CD4-positive, alpha-beta T cell treated with Interleukin-15 for 4 hours (primary cell): ENCODE measurements around the gene DNAJC13.

ENCODE experiments used
- DNase-seq: peaks from one replicate; pipeline ENCODE4 v3.0.0-alpha.2; 2020; ENCODE audit warnings: low spot score

DNAJC13 gene

DNA sequence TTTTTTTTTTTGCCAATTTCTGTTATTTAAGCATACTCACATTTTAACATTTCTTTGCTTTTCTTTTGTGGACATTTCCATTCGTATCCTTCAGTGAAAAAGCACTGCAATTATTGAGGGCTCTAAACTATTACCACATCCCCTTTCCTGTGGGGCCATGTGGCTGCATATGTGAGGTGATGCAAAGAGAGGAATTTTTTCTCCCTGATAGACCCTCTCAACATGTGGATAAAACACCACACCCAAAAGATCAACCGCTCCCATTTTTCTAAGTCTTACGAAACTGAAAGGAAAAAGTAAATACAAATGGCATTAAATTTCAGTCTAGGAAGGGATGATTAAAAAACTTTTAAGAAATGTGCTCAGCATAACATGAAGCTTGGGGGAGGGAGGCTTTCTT lies 68.8 kb downstream of the DNAJC13 start:
- no peak for DNase-seq

DNA sequence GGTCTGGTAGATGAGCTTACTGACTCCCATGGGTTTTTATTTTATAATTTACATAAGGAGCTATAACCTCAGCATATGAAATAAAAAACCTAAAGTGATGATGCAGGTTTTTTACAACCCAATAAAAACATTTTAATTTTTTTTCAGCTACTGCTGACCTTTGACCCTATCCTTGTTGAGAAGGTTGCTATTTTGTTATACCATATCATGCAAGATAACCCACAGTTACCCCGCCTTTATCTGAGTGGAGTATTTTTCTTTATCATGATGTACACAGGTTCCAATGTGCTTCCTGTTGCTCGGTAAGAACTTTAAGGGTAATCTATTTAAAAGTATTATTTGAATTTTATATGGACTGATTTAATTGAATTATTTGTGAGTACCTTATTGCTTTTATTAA lies 70.8 kb downstream of the DNAJC13 start:
- DNase-seq = no peak

DNA sequence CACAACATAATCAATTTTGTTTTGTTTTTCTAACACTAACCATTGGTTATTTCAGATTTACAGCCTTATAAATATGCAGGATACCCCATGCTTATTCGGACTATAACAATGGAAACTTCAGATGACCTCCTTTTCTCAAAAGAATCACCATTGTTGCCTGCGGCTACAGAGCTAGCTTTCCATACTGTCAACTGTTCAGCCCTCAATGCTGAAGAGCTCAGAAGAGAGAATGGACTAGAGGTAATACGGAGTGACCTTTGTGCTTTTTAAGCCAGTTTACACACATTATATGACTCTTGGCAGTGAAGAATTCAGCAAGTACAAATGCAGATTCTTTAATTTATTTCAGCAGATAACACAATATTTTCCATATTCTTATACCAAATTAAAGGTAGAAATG lies 81.8 kb downstream of the DNAJC13 start:
- no peak for DNase-seq

DNA sequence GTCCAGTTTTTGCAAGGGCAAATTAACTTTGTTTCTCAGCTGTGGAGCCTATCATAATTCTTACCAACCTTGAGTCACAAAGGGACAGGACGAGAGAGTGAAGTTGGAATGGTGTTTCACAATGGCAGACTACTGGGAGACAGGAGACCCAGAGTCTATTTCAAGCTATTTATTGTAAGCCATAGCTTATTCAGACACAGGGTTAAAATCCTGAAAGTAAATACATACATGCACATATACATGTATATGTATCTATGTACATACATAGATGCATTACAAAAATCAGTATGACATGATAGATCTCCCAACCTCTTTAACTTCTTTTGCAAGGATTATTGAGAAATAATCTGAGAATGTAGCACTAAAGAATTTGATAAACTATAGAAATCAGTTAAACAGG lies 86.3 kb downstream of the DNAJC13 start:
- no peak for DNase-seq

DNA sequence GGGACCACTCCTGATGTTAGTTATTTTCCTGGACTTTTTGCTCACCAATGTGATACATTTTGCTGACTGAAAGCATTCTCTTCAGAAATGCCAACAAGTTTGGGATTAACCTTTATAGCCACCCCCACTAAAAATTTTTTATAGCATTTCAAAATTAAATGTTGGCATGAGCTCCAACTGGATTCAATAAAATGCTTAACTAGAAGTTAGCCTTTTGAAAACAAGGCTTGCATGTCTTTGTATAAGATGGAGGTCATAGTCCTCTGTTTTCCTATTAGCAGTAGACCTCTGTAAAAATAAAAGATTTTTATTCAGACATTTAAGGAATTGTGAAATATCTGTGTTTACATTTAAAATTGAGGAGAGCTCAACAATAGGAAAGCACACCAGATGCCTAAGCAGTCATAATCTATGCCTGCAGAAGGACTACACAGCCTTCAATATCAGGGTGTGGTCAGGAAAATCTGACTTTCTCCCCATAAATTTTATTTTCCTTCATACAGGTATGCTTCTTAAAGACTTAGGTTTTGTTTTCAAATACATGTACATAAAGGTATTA lies 87.2 kb downstream of the DNAJC13 start:
- no peak for DNase-seq

DNA sequence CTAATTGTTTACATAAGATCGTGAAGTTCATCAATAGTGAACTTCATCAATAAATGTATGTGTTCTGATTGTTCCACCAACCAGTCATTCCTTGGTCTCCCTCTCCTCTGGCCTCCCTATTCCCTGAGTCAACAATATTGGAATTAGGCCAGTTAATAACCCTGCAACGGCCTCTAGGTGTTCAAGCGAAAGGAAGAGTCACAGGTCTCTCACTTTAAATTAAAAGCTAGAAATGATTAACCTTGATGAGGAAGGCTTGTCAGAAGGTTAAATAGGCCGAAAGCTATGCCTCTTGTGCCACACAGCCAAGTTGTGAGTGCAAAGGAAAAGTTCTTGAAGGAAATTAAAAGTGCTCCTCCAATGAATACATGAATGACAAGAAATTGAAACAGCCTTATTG lies 90.4 kb downstream of the DNAJC13 start:
- no peak for DNase-seq

DNA sequence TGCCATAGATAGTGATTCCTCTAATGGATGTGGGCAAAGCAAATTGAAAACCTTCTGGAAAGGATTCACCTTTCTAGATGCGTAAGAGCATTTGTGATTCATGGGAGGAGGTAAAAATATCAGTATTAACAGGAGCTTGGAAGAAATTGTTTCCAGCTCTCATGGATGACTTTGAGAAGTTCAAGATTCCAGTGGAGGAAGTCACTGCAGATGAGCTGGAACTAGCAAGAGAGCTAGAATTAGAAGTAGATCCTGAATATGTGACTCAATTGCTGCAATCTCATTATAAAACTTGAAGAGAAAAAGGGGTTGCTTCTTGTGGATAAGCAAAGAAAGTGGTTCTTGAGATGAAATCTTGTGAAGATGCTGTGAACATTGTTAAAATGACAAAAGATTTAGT lies 91.8 kb downstream of the DNAJC13 start:
- DNase-seq = no peak

DNA sequence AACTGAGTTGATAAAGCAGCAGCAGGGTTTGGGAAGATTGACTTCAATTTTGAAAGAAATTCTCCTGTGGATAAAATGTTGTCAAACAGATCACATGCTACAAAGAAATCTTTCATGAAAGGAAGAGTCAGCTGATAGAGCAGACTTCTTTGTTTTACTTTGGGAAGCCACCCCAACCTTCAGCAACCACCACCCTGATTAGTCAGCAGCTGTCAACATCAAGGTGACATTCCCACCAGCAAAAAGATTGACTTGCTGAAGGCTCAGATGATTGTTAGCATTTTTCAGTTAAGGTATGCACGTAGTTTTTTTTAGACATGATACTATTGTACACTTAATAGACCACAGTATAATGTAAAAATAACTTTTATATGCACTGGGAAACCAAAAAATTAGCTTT lies 92.2 kb downstream of the DNAJC13 start:
- no peak for DNase-seq

DNA sequence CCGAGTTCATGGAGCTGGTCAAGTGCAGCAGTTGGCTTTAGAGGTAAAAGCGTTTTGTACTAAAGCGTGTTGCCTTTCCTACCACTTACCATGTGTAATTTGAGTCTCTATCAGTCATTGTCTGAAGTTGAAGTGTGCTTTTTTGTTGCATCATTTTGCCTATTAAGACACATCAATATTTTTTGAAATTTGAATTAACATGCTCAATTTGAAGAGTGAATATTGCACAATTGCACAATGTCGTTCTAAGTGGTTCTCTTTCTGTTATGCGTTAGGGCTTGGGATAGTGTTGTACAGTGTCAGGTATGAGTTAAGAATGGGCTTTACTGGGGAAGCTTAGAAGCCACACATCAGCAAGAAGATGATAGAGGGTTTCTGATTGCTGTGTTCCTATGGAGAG lies 95.8 kb downstream of the DNAJC13 start:
- no peak for DNase-seq

DNA sequence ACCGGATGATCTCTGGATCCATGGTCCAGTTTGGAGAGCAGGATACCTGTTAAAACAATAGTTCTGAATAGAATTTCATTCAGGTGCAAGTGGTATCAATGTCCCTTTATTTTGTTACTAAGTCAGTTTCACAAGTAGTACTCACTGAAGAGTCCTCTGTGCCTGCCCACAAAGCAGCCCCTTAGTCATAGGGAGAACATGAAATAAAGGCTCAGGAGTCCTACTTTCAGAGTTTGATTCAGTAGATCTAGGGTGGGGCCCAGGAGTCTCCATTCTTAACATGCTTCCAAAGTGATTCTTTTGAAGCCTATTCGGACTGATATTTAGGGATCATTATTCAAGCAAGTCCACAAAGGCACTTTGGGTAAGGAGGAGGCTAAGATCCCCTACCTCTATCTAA lies 100.0 kb downstream of the DNAJC13 start:
- no peak for DNase-seq

DNA sequence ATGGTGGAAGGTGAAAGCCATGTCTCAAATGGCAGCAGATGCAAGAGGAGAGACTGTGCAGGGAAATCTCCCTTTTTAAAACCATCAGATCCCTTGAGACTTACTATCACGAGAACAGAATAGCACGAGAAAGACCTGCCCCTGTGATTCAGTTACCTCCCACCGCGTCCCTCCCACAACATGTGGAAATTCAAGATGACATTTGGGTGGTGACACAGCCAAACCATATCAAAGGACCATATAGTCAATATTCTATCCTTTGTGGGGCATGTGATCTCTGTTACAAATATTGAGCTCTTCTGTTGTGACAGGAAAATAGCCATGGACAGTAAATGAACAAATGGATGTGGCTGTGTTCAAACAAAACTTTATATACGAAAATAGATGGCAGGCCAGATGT lies 102.6 kb downstream of the DNAJC13 start:
- DNase-seq = no peak

DNA sequence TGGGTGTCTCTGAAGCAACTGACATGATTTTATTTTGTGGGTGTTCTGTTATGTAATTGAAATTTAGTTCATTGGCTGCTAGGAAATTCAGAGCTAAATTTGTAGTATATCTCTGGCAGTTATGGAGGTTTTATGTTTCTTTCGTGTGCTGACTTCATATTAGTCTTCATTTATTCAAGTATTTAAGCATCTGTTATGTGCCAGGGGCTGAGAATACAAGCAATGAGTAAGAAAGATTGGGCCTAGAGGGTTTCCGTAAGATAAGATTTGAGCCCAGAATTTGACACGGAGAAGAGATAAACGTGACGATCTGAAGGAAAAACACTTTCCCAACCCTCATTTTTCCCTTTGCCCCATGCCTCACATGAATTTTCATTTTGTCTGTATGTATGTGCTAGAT lies 104.6 kb downstream of the DNAJC13 start:
- no peak for DNase-seq

DNA sequence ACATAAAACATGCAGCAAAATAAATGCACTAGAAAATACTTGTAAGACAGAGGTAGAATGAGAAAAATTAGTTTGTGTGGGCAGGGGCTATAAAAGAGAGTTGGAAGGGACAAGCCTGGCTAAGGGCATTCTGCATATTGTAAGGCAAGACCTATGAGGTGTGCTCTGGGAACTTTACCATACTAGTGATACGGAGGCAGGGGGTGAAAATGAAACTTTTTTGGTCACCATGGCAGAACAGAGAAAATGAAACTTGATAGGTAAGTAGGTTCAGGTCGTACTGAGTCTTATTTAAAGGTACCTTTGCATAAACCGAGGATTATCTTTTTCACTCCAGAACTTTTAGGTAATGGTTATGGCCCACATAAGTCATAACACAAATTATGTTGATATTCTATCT lies 105.1 kb downstream of the DNAJC13 start:
- DNase-seq = no peak

DNA sequence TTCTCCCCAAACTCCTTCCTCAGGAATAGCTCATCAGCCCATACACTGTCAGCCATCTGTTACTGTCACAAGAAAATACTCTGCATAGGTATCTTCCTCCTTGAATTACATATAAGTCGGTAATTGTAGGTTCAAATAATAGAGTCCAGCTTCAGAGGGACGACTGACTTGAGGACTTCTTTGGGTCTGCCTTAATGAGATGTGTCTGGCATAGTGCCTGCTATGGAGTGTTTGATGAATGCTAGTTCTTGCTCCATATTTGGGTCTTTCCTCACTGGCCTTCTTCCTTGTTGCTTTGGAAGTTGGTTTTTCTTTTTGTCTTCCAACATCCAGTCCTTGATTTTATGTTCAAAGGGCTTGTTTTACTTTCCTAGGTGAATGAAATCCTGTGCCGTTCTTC lies 113.3 kb downstream of the DNAJC13 start:
- no peak for DNase-seq

DNA sequence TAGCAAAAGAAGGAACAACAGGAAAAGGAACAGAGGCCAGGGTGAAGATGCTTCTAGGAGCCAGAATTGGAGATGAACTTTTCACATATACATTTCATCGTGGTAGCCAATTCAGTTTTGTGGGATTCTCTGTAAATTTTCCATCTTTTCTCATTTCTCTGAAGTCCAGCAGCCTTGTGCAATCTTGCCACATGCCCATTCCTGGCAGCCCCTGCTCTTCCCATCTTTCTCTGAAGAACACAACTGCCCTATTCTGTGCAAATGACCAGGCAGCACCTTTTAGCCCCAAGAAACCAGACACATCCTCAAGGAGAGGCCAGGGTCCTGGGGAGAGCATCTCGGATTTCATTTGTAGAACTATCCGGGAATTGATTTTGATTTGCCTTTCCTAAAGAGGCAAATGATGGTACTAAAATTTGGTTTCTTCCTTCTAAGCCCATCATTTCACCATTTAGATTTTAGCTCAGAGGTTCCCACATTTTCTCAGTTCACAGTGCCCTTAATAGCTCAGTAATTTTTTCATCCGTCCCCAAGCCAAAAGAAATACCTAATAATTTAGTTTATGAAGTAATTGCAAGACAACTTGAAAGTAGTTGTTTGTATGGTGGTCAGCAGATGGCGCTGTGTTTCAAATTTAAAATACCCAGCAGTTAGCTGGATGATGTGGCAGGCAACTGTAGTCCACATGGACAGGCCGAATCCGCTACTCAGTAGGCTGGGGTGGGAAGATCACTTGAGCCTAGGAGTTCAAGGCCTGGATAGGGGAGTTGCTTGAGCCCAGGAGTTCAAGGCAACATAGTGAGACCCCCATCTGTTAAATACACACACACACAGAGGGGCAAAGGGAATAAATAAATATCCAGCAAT lies 118.5 kb downstream of the DNAJC13 start:
- DNase-seq = peak; percentile 52

DNA sequence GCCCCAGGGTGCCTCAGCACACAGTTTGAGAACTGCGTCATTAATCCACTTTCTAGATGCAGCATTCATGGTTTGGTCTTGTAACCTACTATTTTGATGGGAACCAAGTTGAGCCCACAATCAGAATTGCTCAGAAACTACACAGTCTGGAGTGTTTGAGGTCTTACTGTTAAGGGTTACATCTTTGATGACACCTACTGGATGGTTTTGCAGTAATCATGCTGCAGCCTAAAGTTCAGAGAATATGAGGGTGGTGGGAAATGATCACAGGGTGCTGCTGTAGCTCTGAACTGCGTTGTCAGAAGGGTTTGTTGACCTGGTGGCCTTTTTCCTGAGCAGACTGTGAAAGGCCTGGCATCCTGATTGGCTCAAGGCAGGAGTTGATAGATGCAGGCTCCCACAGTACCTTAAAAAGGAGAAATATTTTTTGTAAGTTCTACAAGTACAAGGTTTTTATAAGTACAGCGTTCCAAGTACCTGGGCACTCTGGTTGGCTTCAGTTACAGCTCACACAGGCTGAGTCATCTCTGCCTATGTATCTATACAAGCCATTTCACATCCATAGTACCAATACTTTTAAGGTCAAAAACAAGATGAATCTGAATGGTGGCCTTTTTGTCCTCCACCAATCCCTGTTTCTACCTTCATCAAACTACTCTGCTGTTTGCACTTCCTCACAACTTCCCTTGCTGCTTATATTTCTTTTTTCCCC lies 119.3 kb downstream of the DNAJC13 start:
- DNase-seq = no peak

DNA sequence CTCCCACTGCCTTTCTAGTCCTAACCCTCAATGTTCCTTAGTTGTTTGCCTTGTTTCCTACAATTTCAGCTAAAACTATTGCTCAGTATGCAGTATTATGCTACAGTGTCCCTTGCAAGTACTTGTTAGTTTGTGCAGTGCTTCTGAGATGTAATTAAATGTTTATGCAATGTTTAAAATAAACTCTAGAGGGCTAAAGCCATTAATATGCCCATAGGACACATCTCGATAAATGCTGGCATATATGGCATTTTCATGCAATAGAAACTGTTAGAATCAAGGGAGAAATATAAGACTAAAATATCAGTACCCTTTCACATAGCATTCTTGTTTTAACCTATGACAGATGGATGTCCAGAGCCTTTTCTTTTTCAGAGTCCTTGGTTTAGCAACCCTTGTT lies 120.0 kb downstream of the DNAJC13 start:
- DNase-seq = no peak

DNA sequence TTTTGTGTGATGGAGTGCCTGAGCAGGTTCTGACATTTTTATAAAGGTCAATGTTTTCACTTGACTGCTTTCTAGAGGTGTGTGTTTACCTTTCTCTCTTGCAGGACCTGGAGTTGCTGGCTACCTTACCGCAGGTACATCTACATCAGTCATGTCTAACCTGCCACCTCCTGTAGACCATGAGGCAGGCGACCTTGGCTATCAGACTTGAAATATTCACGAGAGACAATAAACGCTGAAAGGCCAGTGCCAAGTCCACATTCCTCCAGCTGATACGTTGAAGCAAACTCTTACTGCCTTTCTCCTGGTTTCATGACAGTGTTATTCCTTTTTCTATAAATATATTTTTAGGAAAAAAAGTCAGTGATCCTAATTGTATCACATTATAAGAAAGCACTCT lies 120.8 kb downstream of the DNAJC13 start:
- no peak for DNase-seq

DNA sequence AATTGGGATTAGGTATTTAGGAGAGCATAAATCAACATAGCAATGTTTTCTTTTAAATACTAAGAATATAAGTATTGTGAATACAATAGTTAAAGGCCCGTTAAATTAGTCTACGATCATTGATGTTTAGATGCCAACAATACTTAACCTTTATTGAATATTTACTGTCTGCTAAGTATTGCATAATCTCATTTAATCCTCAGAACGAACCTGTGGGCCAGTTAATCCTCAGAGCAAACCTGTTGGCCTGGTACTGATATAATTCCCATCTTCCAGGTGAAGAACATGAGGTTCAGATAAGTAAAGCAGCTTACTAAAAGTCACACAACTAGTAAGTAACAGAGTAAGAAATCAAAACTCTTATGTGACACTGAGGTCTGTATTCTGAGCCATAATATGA lies 122.4 kb downstream of the DNAJC13 start:
- no peak for DNase-seq

DNA sequence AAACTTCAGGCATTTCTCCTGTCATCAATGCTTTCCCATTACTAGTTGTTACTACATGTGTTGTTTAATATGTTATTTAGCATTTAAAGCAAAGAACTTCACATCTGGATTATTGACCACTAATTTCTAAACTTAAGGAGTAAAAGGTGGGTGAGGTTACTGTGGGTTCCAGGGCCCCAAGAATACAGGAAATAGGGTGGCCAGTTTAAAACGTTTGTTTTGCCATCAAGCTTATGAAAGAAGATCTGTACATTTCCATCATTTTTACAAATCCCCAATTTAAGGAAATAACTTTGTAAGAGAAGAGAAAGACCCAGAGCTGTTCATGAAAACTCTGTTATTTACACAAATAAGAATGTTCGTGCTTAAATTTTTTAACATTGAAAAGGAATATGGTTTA lies 125.3 kb downstream of the DNAJC13 start:
- no peak for DNase-seq

DNA sequence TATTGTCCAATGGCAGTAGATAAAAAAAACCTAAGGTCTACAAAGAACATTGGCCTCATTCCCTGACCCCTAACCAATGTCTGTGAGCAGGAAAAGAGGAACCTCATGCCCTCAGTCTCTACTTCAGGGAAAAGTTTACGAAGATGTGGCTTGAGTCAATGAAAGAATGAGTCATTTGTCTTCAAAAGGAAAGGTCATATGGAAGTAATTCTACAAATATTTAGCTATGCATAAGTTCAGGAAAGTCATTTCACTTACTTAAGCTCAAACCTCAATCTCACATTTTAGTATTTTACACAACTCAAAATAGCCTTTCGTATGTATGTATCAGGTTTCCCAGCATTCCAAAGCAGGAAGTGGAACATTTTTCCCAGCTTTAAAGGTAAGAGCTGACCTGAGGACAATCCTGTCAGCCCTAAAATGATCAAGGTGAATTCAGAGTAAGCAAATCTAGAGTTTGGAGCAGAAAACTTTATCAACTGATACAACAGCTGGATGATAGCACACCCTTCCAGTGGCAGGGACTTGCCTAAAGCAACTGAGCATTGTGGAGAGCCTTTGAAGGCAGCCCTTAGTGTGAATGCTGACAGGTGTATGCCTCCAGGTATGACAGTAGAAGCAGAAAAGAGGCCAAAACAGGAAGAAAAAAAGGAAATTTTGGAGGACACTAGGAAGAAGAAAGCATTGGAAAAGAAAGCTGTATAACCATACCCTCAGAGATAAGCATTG lies 125.9 kb downstream of the DNAJC13 start:
- no peak for DNase-seq

DNA sequence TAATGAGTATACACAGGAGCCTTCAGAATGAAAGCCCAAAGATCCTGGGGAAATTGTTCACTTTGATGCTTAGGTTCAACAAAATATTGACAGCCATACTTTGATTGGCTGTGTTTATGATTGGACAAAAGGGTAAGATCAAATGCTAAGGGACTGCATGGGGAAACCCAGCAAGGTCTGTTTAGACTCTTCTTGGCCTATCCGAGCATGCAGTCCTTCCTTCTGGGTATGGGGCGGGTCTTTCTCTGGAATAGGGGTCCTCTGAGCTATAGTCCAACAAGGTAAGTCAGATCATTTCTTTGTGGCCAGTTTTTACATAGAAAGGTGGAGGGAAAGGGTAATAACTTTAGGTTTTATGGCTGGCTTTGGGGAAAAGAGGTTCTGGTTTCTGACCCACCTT lies 126.8 kb downstream of the DNAJC13 start:
- DNase-seq = no peak

DNA sequence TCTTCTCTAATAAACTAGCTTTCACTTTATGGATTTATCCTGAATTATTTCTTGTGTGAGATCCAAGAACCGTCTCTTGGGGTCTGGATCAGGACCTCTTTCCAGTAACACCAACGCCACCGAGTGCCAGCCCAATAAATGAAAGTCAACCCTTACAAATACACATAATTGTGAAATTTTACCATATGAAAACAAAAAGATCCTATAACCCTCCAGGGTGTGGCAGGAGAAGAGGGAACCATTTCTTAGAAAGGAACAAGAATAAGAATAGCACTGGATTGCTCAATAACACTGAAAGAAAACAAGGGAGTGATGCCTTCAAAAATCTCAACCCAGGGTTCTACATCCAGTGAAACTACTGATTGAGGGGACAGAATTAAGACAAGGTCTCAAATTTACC lies 128.2 kb downstream of the DNAJC13 start:
- no peak for DNase-seq
